GM19240 (cell line): ENCODE results near the gene DIP2C.

Experiments
- DNase-seq: peaks from one replicate; pipeline ENCODE4 v3.0.0; 2011; ENCODE audit warnings: low spot score; ENCODE audit not compliant: insufficient read length

DIP2C gene

DNA sequence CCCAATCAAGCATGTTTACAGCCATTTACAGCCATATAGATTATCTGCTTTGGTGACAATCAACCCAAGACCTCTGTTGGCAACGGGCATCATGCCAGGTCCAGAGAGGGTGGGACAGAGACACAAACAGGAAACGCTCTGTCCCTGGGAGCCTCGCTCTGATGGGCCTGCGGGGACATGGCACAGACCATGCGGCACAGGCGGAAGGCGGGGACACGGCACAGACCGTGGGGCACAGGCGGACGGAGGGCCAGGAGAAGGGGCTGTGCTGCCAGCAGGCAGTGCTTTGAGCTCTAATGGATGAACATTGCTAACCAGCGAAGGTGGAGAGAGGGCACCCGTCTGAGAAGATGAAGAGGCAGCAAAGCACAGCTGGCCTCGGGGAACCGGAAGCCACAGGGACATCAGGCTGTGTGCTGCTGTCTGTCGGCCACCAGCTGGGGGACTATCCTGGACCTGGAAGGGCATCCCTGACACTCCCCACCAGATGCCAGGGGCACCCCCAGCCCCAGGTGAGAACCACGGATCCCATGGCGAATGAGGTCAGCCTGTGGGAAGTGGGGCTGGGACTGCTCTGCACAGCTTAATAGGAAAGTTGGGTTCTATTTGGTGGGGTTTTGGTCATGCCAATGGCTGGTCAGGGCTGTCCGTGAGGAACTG is 61.0 kb downstream of the DIP2C start:
- DNase-seq, result no peak

DNA sequence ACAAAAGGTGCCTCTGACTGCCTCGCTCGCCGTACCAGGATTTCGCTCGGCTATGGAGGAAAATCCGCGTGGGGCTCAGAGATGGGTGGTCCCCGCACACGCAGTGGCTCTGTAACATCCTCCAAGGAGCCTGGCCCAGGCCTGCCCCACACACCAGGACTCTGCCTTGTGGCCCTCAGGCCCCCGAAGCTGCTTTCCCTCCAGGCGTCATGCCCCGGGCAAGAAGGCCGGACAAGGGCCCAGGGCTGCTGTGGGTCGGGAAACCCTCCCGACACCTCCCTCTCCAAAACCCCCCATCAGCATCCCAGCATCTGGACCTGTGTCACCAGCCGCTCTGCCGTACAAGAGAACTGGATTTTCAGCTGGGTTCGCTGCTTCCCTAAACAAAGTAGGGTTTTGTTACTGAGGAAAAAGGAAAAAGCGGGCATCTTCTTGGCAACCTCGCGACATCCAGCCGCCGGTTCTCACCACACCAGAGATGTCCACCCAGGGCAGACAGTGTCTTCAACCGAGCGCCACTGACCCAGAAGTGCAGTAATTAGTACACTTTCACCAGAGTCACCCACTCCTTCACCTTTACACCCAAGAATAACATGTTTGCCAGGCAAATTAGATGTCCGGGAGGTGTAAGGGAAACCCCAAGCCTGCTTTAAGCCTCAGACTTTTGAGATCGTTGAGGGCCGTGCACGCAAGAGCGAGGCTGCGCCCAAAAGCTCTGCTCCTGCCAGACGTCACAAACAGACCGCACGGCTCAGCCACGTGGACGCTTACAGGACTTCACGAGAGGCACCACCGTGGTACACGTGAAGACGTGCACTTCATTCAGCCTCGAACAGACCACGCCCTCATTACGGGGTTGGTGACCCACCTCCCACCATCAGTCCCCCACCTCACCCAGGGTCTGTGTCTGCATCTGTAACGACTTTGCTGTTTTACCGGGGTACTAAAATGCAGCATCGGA is 62.2 kb downstream of the DIP2C start:
- DNase-seq, result no peak

DNA sequence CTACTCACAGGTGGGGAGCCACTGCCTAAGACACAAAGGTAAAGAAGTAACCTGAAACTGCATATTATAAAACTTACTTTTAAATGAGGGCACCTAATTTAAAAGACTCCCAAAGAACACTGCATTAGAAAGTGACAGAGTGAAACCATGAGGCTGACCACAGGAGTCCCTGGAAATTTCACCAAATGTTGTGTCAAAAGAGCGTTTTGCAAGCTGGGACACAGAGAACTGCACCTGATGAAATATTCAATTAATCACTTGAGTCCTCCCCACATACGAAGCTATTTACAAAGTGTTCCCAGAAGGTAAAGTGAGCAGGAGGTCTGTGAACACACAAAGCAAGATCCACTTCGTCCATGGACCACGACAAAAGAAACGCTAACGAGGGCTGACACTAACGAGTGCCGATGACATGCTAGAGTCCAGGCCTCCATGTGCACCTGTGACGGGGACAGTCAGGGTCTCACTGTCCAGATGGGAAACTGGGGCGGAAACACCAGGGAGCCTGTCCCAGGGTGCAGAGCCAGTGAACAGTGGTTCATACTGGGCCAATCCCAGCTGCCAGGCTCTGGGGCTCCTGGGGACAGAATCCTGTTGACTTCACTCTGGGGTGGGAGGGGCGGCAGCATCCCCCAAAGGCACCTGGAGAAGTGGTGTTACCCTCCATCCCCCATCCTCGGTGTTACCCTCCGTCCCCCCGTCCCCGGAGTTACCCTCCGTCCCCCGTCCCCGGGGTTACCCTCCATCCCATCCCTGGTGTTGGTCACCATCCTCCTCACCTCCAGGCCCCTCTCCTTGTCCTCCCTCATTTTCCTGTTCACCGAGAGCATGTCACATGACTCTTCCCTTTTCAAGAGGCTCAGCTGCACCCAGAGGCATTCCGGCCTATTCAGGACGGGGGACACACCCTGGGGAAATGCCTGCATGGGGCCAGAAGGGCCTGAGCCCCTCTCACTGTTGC is 63.4 kb downstream of the DIP2C start:
- no peak for DNase-seq

DNA sequence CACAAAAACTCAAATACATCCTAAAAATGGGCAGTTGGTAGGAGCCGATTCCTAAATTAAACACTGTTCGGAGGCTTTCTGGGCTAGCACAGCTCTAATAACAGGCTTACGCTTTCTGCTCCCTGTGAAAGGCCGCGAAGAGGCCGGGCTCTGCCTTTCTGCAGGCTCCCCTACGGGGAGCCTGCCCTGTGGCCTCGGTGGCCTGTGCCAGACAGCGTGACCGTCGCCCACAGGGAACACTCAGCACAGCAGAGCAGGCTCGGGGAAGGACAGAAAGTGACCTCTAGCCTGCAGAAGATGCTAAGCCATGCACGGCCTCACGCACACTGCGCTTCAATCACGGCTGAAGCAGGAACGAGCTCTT is 64.2 kb downstream of the DIP2C start:
- no peak for DNase-seq

DNA sequence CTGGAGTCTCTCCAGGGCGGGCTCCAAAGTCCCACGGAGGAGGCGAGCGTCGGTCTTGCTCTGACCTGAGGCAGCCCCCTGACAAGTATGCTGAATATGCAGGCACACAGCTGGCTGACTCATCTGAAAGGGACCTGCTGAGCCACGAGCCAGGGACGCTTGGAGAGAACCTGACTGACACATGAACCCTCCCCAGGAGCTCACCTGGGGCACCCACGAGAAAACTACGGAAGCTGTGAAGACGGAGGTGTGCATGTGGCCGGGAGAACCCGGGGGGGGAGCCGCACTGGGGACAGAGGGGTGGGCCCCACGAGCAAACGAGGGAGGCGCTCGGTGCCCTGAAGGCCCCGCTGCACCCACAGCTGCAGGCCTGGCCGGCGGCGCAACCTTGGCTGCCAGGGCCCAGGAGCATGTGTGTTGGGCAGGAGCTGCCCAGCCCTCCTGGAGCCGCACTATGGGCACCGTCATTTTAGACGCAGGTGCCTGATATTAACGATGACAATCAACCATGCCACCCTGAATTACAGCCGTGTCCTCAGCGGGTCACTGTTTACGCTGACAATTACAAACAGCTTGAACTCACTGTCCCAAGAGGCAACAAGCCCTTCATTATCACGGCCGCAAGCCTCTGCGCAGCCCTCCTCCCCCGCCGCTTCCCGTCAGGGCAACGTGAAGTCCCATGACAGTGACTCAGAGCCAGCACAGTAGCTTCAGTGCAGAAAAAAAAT is 64.7 kb downstream of the DIP2C start:
- no peak for DNase-seq

DNA sequence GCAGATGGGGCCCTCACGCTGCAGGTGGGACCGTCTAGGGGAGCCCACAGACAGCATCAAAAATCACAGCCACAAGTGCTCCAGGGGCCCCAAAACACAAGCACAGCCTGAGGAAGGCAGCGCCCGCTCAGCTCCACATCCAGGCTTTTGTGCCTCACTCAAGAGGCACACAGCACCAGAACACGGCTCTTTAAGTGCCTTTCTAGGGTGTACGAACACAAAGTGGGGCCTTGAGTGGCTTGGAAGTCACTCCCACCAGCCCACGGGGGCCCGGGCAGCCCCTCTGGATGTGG is 65.2 kb downstream of the DIP2C start:
- no peak for DNase-seq

DNA sequence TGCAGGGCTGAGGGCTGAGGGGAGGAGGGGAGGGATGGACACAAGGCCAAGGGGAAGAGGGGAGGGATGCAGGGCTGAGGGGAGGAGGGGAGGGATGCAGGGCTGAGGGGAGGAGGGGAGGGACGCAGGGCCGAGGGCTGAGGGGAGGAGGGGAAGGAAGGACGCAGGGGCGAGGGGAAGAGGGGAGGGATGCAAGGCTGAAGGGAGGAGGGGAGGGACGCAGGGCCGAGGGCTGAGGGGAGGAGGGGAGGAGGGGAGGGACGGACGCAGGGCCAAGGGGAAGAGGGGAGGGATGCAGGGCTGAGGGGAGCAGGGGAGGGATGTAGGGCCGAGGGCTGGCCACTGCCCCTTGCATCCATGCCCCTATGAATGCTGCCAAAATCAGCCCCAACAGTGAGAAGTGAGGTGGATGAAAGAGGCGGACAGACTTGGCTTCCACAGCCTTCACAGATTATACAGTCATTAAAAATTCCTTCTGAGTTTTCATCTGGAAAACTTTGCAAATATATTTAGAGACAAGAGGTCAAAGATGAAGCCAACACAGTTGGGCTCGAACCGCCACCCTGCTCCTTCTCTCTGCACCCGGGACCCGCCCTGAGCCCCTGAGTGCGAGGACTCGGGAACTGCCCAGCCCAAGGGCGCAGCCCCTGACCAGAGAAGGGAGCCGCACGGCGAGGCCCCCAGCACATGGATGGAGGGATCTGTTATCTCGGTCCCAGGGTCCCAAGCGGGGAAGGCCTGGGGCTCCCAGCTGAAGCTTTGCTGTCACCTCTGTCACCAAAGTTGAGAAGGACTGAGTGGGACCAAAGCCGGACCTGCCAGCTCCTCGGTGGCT is 65.8 kb downstream of the DIP2C start:
- no peak for DNase-seq

DNA sequence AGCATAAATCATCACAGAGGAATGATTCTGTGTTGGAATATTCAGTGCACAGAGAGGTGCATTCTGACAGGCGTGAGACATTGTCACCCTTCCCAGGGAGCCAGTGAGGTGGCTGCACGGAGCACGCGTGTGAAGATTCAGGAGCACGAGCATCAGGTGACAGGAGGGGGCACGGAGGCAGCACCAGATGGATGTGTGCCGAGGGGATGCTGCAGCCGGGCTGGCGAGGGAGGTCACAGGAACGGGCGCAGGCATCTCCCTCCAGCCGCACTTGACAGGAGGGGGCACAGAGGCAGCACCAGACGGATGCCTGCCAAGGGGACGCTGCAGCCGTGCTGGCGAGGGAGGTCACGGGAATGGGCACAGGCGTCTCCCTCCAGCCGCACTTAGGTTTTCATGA is 66.5 kb downstream of the DIP2C start:
- no peak for DNase-seq

DNA sequence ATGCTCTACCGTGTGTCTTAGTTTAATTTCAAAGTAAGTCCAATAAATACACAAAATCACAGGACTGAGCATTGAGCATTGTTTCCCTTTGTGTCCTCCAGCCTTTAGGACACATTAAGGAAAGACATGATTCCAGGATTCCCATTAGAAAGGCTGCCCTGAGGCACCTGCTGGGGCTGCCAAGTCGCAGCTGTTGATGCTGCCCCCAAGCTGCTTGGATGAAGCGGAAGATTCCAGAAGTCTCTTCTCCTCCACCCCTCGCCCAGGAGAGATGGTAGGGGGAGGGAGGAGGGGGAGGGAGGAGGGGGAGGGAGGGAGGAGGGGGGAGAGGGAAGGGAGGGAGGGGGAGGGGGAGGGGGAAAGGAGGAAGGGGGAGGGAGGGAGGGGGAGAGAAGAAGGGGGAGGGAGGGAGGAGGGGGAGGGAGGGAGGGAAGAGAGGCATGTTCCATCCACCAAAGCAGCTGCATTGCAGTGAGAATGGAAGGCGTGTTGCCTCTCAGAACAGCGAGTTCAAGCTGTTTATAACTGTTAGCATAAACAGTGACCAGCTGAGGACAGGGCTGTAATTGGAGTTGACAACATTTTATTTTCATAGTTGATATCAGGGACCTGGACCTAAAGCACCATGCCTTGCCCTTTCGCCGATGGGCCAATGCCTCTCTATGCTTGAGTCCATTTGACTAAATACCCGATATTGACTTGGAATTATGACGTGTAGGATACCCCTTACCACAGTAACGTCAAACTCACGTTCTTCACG is 67.3 kb downstream of the DIP2C start:
- no peak for DNase-seq

DNA sequence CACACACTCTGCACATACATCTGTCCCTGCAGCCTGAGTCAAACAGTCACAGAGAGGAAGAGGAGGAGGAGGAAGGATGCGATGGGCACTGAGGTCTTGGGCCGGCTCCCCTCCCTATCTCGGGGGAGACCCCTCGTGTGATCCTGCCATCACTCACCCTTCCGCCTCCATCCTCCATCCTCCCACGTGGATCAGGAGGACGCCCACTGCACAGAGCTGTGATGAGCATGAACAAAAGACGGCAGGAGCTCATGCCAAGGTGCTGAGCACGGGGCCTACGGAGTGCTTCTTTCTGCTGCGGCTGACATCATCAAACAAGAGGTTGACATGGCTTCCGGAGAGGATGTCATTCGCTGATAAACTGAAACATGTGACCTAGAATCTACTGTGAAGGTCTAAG is 68.0 kb downstream of the DIP2C start:
- DNase-seq, result no peak

DNA sequence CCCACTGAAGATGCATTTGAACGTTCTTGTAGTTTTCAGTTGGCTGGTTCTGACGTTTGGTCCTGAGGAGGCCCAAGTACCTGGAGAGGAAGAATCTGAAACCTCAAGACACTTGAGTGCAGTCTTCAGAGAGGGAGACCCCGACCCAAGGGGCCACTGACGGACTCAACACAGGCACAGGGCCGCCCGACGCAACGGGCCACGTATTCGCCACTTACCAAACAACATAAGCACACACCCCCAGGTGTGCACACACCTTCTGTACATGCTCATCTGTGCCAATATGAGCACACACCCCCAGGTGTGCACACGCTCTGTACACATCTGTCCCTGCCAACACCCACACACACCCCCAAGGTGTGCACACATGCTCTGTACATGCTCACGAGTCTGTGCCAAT is 68.5 kb downstream of the DIP2C start:
- no peak for DNase-seq

DNA sequence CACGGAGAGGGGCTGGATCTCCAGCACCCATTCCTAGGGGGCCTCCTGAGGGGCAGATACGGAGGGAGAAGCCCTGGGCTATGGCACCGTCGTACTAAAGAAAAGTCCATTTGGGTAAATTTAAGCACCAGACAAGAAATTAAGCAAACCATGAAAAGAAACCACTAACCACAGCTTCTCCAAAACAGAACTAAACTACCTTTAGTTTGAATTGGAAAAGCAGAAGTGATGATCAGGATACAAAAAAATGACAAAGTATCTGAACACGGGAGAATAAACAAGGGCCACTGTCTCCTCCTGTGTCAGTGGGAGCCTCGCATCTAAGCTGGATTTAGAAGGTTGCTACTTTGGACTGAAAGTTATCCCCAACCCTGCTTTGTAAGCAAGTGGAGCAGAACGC is 69.1 kb downstream of the DIP2C start:
- DNase-seq, result no peak

DNA sequence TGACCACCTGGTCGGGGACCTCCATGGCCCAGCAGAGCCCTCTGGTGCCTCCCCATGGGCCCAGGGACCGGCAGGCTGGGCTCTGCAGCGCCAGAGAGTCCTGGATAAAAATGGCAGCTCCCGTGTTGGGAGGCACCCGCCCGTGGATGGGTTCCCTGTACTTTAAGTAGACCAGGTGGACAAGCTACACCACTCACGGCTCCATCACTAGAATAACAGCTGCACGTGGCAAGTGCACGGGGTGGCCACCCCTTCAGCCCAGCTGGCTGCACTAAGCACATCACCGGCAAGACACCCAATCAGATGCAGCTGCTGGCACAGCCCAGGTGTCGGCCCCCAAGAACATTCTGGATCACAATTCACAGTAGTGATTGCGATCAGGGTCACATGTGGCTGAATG is 69.8 kb downstream of the DIP2C start:
- no peak for DNase-seq

DNA sequence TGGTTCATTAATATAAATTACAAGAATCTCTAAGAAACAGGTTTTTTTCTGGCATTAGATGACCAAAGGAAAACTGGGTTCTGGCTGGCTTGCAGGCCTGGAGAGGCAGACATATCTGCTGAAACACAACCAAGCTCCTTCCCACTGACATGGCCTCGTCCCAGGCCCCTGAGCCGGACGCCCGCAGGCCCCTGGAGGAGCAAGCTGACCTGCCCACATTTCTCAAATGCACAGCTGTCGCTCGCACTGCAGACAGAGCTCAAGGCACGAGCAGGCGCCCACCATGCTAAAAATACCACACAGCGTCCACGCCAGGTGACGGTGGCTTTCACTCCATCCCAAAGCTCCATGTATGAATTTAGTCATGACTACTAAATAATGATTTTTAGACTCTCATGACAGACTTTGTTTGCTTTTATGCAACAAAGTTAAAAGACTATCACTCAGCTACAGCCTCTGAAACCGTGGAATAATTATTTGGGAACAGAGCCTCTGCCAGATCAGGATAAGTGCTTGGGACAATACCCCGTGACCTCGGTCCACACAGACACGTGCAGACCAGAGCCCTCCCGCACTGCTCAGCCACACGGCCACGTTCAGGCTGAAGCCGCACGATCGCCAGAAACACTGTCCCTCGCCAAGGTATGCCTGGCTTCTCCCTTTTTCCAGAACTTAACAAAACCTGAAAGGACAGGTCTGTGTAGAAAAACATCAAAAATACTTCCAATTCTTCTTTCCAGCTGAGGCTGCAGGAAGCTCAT is 71.1 kb downstream of the DIP2C start:
- DNase-seq, result no peak

DNA sequence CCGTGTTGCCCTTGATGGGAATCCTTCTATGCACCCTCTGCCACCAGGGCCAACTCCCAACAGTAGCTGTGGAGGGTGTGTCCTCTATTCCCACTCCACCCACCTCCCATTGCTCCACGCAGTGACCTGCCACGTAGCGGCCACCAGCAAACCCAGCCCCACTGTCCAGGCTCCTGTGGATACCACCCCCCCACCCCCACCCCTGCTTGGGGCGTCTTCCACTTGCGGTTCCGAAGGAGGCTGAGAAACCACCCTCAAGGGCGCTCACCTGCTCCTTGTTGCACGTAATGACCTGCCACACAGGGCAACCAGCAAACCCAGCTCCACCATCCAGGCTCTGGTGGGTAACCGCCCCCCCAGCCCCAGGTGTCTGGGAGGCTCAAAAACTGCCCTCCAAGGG is 72.0 kb downstream of the DIP2C start:
- DNase-seq, result no peak

DNA sequence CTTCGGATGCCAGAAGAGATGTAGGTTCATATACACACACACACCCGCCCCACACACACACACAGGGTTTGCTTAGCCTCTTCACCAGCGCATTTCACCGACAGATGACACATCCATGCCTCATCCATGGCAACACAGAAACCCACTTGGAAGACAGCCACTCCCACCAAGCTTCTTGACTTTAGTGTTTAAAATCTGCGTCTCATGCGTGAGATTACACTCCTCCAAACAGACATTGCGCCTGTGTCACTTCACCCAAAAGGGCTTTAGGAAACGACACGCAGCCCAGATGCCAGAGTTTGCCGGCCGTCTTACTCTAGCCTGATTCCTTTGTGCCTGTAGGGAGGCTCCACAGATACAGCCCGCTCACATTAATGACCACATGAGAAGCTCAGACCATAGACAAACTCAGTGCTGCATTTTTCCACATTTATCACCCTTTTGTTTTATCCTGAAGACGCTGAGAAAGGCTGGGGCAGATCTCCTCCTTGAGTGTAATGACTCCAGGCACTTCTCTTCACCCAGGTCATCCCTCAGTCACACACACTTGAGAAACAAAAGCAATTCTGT is 73.8 kb downstream of the DIP2C start:
- no peak for DNase-seq

DNA sequence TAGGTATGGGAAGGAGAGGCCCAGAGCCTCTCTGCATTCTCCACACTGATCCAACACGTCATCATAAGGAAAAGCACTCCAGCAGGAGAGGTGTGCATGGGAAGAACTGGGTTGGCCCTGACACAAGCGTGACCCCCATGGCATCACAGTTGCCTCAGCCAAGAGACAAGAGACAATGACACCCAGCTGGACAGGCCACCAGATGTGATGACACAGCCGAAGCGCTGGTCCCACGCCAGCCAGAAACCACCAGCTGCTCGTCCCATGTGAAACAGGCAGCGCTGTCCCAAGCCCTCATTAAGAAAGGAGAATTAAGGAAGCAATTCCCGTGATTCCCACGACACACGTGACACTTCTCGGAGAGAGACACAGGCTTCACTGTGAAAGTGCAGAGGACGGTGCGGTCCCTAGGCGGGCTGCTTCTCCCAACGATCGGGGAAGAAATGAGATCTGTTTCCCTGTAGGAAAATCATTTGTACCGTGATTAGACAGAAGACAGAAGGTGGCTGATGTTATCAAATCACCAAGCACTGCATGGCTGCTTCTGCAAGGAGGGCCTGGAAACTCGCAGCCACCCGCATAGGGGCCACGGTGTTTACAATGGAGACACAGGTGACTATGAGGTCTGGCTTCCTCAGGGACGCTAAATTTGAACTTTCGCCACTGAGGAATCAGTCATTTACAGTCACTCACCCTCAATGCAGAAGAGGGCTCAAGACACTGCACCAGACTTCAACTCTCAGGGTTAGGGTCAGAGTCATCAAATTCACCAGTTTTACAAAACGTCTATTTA is 74.5 kb downstream of the DIP2C start:
- no peak for DNase-seq
